H1 (cell line): ENCODE results near the gene RP9. TPM values are rescaled to one million over a fixed set of nuclear protein-coding genes. Genes with fewer than 3 reads are reported as not detected.

Experiments
- CTCF ChIA-PET: fragments of 300-600 bp; sonication (Branson Sonifier 250); formaldehyde crosslinking; loops from one replicate; lab custom pipeline; 2021; ENCODE audit not compliant: partially characterized antibody; lab: Charles Lee
- POLR2A ChIA-PET: fragments of 300-600 bp; sonication (Branson Sonifier 250); formaldehyde crosslinking; loops from one replicate; lab custom pipeline; 2021; ENCODE audit warnings: inconsistent platforms; ENCODE audit not compliant: partially characterized antibody; lab: Charles Lee
- DNase-seq, 2 experiments: peaks; one replicate each; pipeline versions ENCODE4 v3.0.0 to v3.0.0-alpha.2; 2010 to 2022; ENCODE audit warnings: low spot score in 2 of 2, low read depth in 1 of 2, mixed read lengths in 1 of 2
- FAIRE-seq: peaks from 2 replicates; lab custom pipeline; 2011; peaks lifted over from hg19 to GRCh38; lab: Jason Lieb, UNC
- H2AFZ ChIP-seq: 2 replicates; pipeline ENCODE4 v1.8.1; 2012; ENCODE audit warnings: low read length, inconsistent platforms
- H2AK5ac ChIP-seq: 2 replicates; pipeline ENCODE4 v1.6.1; 2013; ENCODE audit warnings: low read depth, low read length
- H2BK120ac ChIP-seq: replicated peaks from 2 replicates; pipeline ENCODE3; 2013; ENCODE audit warnings: low read depth, low read length, inconsistent platforms
- H2BK12ac ChIP-seq: 2 replicates; pipeline ENCODE4 v1.6.1; 2013; ENCODE audit warnings: low read depth, low read length
- H2BK15ac ChIP-seq: 2 replicates; pipeline ENCODE4 v1.6.1; 2013; ENCODE audit warnings: low read length
- H2BK20ac ChIP-seq: 2 replicates; pipeline ENCODE4 v1.6.1; 2013; ENCODE audit warnings: low read length
- H2BK5ac ChIP-seq: 2 replicates; pipeline ENCODE4 v1.6.1; 2013; ENCODE audit warnings: low read depth, low read length
- H3K14ac ChIP-seq: 2 replicates; pipeline ENCODE4 v1.6.1; 2013; ENCODE audit warnings: inconsistent platforms; ENCODE audit not compliant: insufficient read length
- H3K18ac ChIP-seq: 2 replicates; pipeline ENCODE4 v1.6.1; 2013; ENCODE audit warnings: low read length; ENCODE audit errors: extremely low read depth
- H3K23ac ChIP-seq: 2 replicates; pipeline ENCODE4 v1.6.1; 2013; ENCODE audit warnings: inconsistent platforms; ENCODE audit not compliant: insufficient read length
- H3K23me2 ChIP-seq: 2 replicates; pipeline ENCODE4 v1.6.1; 2013; ENCODE audit warnings: low read depth, low read length
- H3K27ac ChIP-seq: 2 replicates; pipeline ENCODE4 v1.6.1; 2011; ENCODE audit warnings: low read depth, low read length, inconsistent platforms
- H3K27me3 ChIP-seq, 4 experiments: replicated peaks in 1 of 4; 1 replicate in 1 of 4; 2 replicates in 3 of 4; pipeline versions ENCODE4 v1.6.1 to v1.8.1; 2011 to 2013; ENCODE audit warnings: low read length in 3 of 4, mild to moderate bottlenecking in 3 of 4, inconsistent platforms in 2 of 4, mixed read lengths in 2 of 4, moderate library complexity in 1 of 4; ENCODE audit not compliant: control insufficient read depth in 3 of 4, insufficient read depth in 3 of 4; ENCODE audit errors: extremely low read depth in 1 of 4
- H3K36me3 ChIP-seq, 4 experiments: 2 replicates each; pipeline versions ENCODE4 v1.6.1 to v1.8.1; 2011 to 2013; ENCODE audit warnings: mild to moderate bottlenecking in 4 of 4, low read length in 3 of 4, moderate library complexity in 2 of 4, control low read depth in 1 of 4, inconsistent platforms in 1 of 4; ENCODE audit not compliant: insufficient read depth in 4 of 4, control insufficient read depth in 2 of 4
- H3K4ac ChIP-seq: replicated peaks from 2 replicates; pipeline ENCODE3; 2013; ENCODE audit warnings: low read length, low read depth, mixed read lengths, inconsistent platforms; ENCODE audit not compliant: insufficient read length
- H3K4me1 ChIP-seq, 4 experiments: replicated peaks in 1 of 4; 1 replicate in 1 of 4; 2 replicates in 3 of 4; pipeline versions ENCODE4 v1.6.1 to v1.8.1; 2011 to 2013; ENCODE audit warnings: low read length in 3 of 4, inconsistent platforms in 2 of 4, mixed read lengths in 1 of 4; ENCODE audit not compliant: insufficient read depth in 4 of 4, control insufficient read depth in 3 of 4
- H3K4me2 ChIP-seq, 2 experiments: 2 replicates each; pipeline versions ENCODE4 v1.6.1 to v1.8.1; 2011 to 2013; ENCODE audit warnings: low read depth in 2 of 2, low read length in 2 of 2, control low read depth in 1 of 2, inconsistent platforms in 1 of 2, mild to moderate bottlenecking in 1 of 2; ENCODE audit not compliant: insufficient read depth in 1 of 2
- H3K4me3 ChIP-seq, 4 experiments: fragments of 200-600, 300-600 bp in 1 of 4; sonication (generic), shearing (Covaris generic), sonication (Bioruptor Twin) in 1 of 4; 2 replicates each; pipeline versions ENCODE4 v1.5.1 to v1.8.1; 2011 to 2016; ENCODE audit warnings: low read length in 4 of 4, low read depth in 3 of 4, control low read depth in 2 of 4, inconsistent platforms in 2 of 4, mild to moderate bottlenecking in 2 of 4, mixed read lengths in 1 of 4, moderate library complexity in 1 of 4; ENCODE audit not compliant: insufficient read depth in 2 of 4; ENCODE audit errors: extremely low read depth in 1 of 4
- H3K56ac ChIP-seq: replicated peaks from 2 replicates; pipeline ENCODE3; 2013; ENCODE audit warnings: low read depth, mild to moderate bottlenecking, mixed read lengths, low read length, inconsistent platforms; ENCODE audit not compliant: insufficient read length
- H3K79me1 ChIP-seq: 2 replicates; pipeline ENCODE4 v1.6.1; 2013; ENCODE audit warnings: low read depth, low read length, control low read depth
- H3K79me2 ChIP-seq, 2 experiments: 2 replicates each; pipeline versions ENCODE4 v1.6.1 to v1.8.1; 2012 to 2013; ENCODE audit warnings: low read length in 2 of 2, mild to moderate bottlenecking in 2 of 2, inconsistent platforms in 1 of 2; ENCODE audit not compliant: insufficient read depth in 2 of 2, control insufficient read depth in 1 of 2
- H3K9ac ChIP-seq, 4 experiments: replicated peaks in 1 of 4; 1 replicate in 1 of 4; 2 replicates in 3 of 4; pipeline versions ENCODE4 v1.6.1 to v1.8.1; 2011 to 2013; ENCODE audit warnings: low read depth in 3 of 4, low read length in 3 of 4, control low read depth in 2 of 4, mild to moderate bottlenecking in 2 of 4, moderate library complexity in 2 of 4, inconsistent platforms in 1 of 4; ENCODE audit errors: extremely low read depth in 1 of 4
- H3K9me3 ChIP-seq, 2 experiments: 2 replicates each; pipeline versions ENCODE4 v1.6.1 to v1.8.1; 2012 to 2013; ENCODE audit warnings: mild to moderate bottlenecking in 2 of 2, moderate library complexity in 2 of 2, control low read depth in 1 of 2, inconsistent platforms in 1 of 2, low read depth in 1 of 2, low read length in 1 of 2, mixed read lengths in 1 of 2; ENCODE audit not compliant: insufficient read depth in 2 of 2
- H4K20me1 ChIP-seq, 2 experiments: replicated peaks in 1 of 2; 2 replicates each; pipeline versions ENCODE3 to v1.8.1; 2011 to 2013; ENCODE audit warnings: inconsistent platforms in 2 of 2, low read length in 2 of 2, mild to moderate bottlenecking in 1 of 2; ENCODE audit not compliant: insufficient read depth in 2 of 2, control insufficient read depth in 1 of 2
- H4K5ac ChIP-seq: 2 replicates; pipeline ENCODE4 v1.6.1; 2013; ENCODE audit warnings: low read length, low read depth, mixed read lengths, inconsistent platforms; ENCODE audit not compliant: insufficient read length
- H4K8ac ChIP-seq: 2 replicates; pipeline ENCODE4 v1.8.0; 2013; ENCODE audit warnings: mild to moderate bottlenecking, moderate library complexity, low read length, inconsistent platforms; ENCODE audit not compliant: insufficient read depth; ENCODE audit errors: extremely low read depth
- H4K91ac ChIP-seq: replicated peaks from 2 replicates; pipeline ENCODE3; 2013; ENCODE audit warnings: low read length, mixed read lengths, inconsistent platforms; ENCODE audit not compliant: insufficient read length
- CBX5 ChIP-seq: fragments of 300-800, 300-1000 bp; sonication (generic); IDR thresholded peaks from 2 replicates; pipeline ENCODE4 v1.7.1; 2016; ENCODE audit warnings: antibody characterized with exemption, low read length, low read depth
- CTCF ChIP-seq, 3 experiments: IDR thresholded peaks; 1 replicate in 2 of 3; 2 replicates in 1 of 3; pipeline versions ENCODE4 v1.5.1 to v1.6.1; 2011; ENCODE audit warnings: low read length in 3 of 3, mild to moderate bottlenecking in 3 of 3, inconsistent platforms in 2 of 3, low read depth in 1 of 3, moderate library complexity in 1 of 3; ENCODE audit not compliant: insufficient read depth in 1 of 3; ENCODE audit errors: control extremely low read depth in 1 of 3
- GABPA ChIP-seq: IDR thresholded peaks from 2 replicates; pipeline ENCODE4 v1.6.1; 2011; ENCODE audit warnings: mild to moderate bottlenecking, low read length, moderate library complexity, borderline replicate concordance; ENCODE audit not compliant: insufficient read depth
- HDAC2 ChIP-seq, 2 experiments: fragments of 300-600 bp in 1 of 2; sonication (generic) in 1 of 2; IDR thresholded peaks; 2 replicates each; pipeline ENCODE4 v1.6.1; 2011 to 2012; ENCODE audit warnings: low read depth in 2 of 2, low read length in 2 of 2, mild to moderate bottlenecking in 2 of 2, moderate library complexity in 2 of 2, borderline replicate concordance in 1 of 2, inconsistent platforms in 1 of 2
- HDAC6 ChIP-seq: IDR thresholded peaks from one replicate; pipeline ENCODE4 v1.7.1; 2012; ENCODE audit warnings: low read depth, mild to moderate bottlenecking, inconsistent platforms, low read length, moderate library complexity
- POU5F1 ChIP-seq: IDR thresholded peaks from 2 replicates; pipeline ENCODE4 v1.6.1; 2011; ENCODE audit warnings: low read depth, mild to moderate bottlenecking, low read length, moderate library complexity
- ZNF274 ChIP-seq: IDR thresholded peaks from 2 replicates; pipeline ENCODE4 v1.7.0; 2012; ENCODE audit warnings: low read length, borderline replicate concordance; ENCODE audit errors: extremely low read depth
- WGBS, 2 experiments: shearing (Covaris generic) in 1 of 2; methylation state at CpG; one replicate each; pipeline versions ENCODE4 v1.1.6 to v1.1.7; 2013 to 2015; ENCODE audit warnings: low lambda C conversion rate in 2 of 2, mixed read lengths in 2 of 2, inconsistent platforms in 1 of 2, low coverage in 1 of 2, missing lambda C conversion rate in 1 of 2; ENCODE audit not compliant: insufficient replicate concordance in 2 of 2, insufficient coverage in 1 of 2, insufficient read length in 1 of 2; ENCODE audit errors: extremely low coverage in 1 of 2, missing lambda C conversion rate in 1 of 2; 5-methylcytosine and 5-hydroxymethylcytosine counted together
- polyA plus RNA-seq, 7 experiments: library from polyadenylated mRNA; depleted of rRNA in 3 of 7; stranded (reverse) in 5 of 7; unstranded in 2 of 7; fragments of >200 nt in 5 of 7; fragments of 200-250 nt in 2 of 7; gene quantifications; 1 replicate in 5 of 7; 2 replicates in 1 of 7; 4 replicates in 1 of 7; pipeline versions ENCODE4 v1.2.1 to v1.2.3, GENCODE V29; 2011 to 2013; ENCODE audit warnings: missing spikeins in 2 of 7, mixed read lengths in 2 of 7
- total RNA-seq: library from RNA; stranded (reverse); fragmentation: NEBNext Ultra II Directional; extraction: Animal tissue kit (Norgen Biotek cat#: 25700); gene quantifications from 2 replicates; pipeline ENCODE4 v1.2.1, GENCODE V29; 2021

RP9 gene
- total and polyA plus RNA-seq, 2 of the 8 experiments (the other 6 are each of a cell fraction or from before 2014, with no cell fraction given) = 11.0 to 12.4 TPM

GRCh38 chr7:33107136-33108066 is 1.8 kb downstream of the RP9 start:
- peak overlapping the region; percentile 63 to 74; a peak in 3 of 4 replicates for H3K4me2 ChIP-seq
- DNase-seq (peak in 1 of 2 experiments; percentile 56), FAIRE-seq (peak; percentile 78)
- H3K23ac ChIP-seq = no peak overlapping the region
- H2BK12ac ChIP-seq = no peak overlapping the region
- no peak overlapping the region for H3K18ac ChIP-seq
- WGBS, 2 experiments = 45% methylated on average over 7 of the region's 7 CpGs; no CpG with 5 or more reads in 1 of the 2 experiments
- no peak overlapping the region for H2BK15ac ChIP-seq
- H2BK5ac ChIP-seq = no peak overlapping the region
- H3K4ac ChIP-seq = no peak overlapping the region
- POLR2A ChIA-PET = interaction anchor here (0.9 to 2.3 kb wide), 4 partner anchors 10 to 215 kb away, joined by 3 to 6 read pairs (median 4); partner anchors contain the start of gene NT5C3A
- peaks cover 0 to 3% (median 0%) of the 10 kb centered on the region in 4 experiments; a peak in 1 of 7 replicates for H3K27me3 ChIP-seq
- no peak overlapping the region for H2BK20ac ChIP-seq
- H3K4me3 ChIP-seq = peak overlapping the region in 1 of 4 experiments; percentile 98; a peak in 2 of 8 replicates
- H4K91ac ChIP-seq = no peak overlapping the region
- H3K9ac ChIP-seq = no peak overlapping the region; a peak in 1 of 7 replicates
- peaks cover 0 to 5% (median 1%) of the 10 kb centered on the region in 4 experiments; a peak in 2 of 7 replicates for H3K4me1 ChIP-seq
- H4K20me1 ChIP-seq = peaks cover under 1 to 7% of the 10 kb centered on the region in 2 experiments
- H3K23me2 ChIP-seq = 0 out of 2 replicates have a peak, but pooled peaks cover 2% of the 10 kb centered on the region
- peaks cover 0 to 10% (median 6%) of the 10 kb centered on the region in 4 experiments; a peak in 3 of 8 replicates for H3K36me3 ChIP-seq
- H3K9me3 ChIP-seq = no peaks in the 10 kb centered on the region
- H3K14ac ChIP-seq = no peak overlapping the region
- peaks cover 5% of the 10 kb centered on the region for H3K79me1 ChIP-seq
- H2BK120ac ChIP-seq = no peak overlapping the region
- CTCF ChIA-PET = interaction anchor here (0.6 to 3.5 kb wide), 31 partner anchors 15 to 348 kb away, joined by 3 to 12 read pairs (median 4); partner anchors contain the start of gene NT5C3A
- H4K8ac ChIP-seq = no peak overlapping the region
- H2AK5ac ChIP-seq = no peak overlapping the region
- no peak overlapping the region for H3K56ac ChIP-seq
- no peak overlapping the region for H4K5ac ChIP-seq
- H3K27ac ChIP-seq = no peak overlapping the region
- H3K79me2 ChIP-seq = peaks cover 3 to 28% of the 10 kb centered on the region in 2 experiments; a peak in 3 of 4 replicates
- no peak overlapping the region for H2AFZ ChIP-seq
- TF ChIP-seq HDAC2 (IDR thresholded peaks at IDR 0.05; ENCODE audit: borderline replicate concordance in 1 of 2, low read depth in 2 of 2, low read length in 2 of 2) (no peak), ZNF274 (no peak), GABPA (no peak), CBX5 (no peak), HDAC6 (no peak), CTCF (IDR thresholded peaks at IDR 0.05; ENCODE audit: control extremely low read depth in 1 of 3, insufficient read depth in 1 of 3, low read depth in 1 of 3, low read length in 3 of 3) (peak; percentile 76 to 89 (median 85)), POU5F1 (no peak)
